ENCODE measurements around the gene GJB2. TPM values are rescaled to one million over a fixed set of nuclear protein-coding genes. Genes with fewer than 3 reads are reported as not detected.
A peak's percentile ranks its signal among the peaks of the same experiment; 100 is the strongest.

GJB2 gene
- total and polyA plus RNA-seq, 10 of the 15 experiments (the other 5 are each of a cell fraction or from before 2014, with no cell fraction given), result 0.07 to 0.59 (median 0.31) TPM; not detected in 1

DNA sequence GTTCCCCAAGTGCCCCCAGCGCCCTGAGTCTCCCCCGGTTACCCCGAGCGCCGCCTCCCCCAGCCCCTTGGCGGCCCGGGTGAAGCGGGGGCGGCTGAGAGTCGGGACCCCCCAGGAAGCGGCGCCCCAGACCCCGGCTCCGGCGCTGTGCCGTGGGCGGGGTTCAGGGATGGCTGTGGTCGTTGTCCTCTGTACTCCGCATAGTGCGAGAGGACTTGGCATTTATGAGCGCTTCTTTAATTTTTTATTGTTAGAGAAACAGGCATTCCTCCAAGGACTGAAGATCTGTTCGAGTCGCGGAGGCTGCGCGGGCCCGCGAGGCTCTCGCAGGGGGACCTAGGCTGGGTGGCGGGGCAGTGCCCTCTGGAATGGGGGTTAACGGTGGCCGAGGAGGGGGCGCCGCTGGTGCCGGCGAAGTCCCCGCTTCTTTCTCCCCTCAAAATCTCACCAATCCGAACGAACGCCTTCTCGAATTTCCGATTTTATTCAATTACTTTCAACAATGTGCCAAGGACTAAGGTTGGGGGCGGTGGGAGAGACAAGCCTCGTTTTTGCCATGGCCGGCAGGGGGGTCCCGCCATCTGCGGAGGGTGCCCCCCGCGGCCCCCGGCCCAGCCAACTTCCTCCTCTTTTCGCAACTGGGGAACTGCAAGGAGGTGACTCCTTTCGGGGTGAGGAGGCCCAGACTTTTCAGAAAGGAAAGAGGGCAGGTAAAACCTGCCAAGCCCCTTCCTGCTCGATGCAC, 596 bp upstream of the GJB2 start:
- Histone ChIP-seq H3K27ac (ENCODE audit: control insufficient read depth, insufficient read depth) (no peak overlapping the region), H3K9ac (ENCODE audit: control insufficient read depth, insufficient read depth, low read length) (peak overlapping the region; percentile 14), H3K79me2 (ENCODE audit: control insufficient read depth, insufficient read depth, low read length) (no peaks in the 10 kb centered on the region), H3K9me3 (replicated peaks; ENCODE audit: control insufficient read depth, insufficient read depth, low read length) (no peaks in the 10 kb centered on the region), H4K20me1 (ENCODE audit: control insufficient read depth, insufficient read depth) (no peaks in the 10 kb centered on the region), H3K4me2 (ENCODE audit: control insufficient read depth, insufficient read depth) (peak overlapping the region; percentile 91), H3K36me3 (ENCODE audit: control insufficient read depth in 2 of 2, insufficient read depth in 2 of 2, low read length in 1 of 2) (no peaks in the 10 kb centered on the region), H2AFZ (ENCODE audit: control insufficient read depth, low read depth, low read length) (no peak overlapping the region; the same call in 1 of the 2 replicates), H3K4me1 (ENCODE audit: control insufficient read depth, insufficient read depth, low read length) (peaks cover 12% of the 10 kb centered on the region), H3K4me3 (peak overlapping the region; percentile 70), H3K27me3 (replicated peaks in 1 of 2; ENCODE audit: control insufficient read depth in 2 of 2, insufficient read depth in 2 of 2, low read length in 1 of 2) (peaks cover 7 to 25% of the 10 kb centered on the region in 2 experiments; a peak in 3 of 4 replicates)
- ChIA-PET SMC1A (ENCODE audit: uncharacterized antibody, unreplicated experiment) (no interaction called here), POLR2A (no interaction called here), RAD21 (ENCODE audit: unreplicated experiment) (no interaction called here), CTCF (interaction anchor here (5.0 to 6.6 kb wide), 2 partner anchors 9 to 296 kb away, joined by 67 to 101 read pairs; no protein-coding TSS in a partner anchor)
- BruUV-seq (replicated peaks), result no TSS peak
- intact Hi-C loops (cut with micrococcal nuclease; ENCODE audit: unreplicated experiment), result loop anchor here (5.0 kb wide), 1 partner anchor 219 kb away; no protein-coding TSS in a partner anchor
- in situ Hi-C loops (cut with MboI), result loop anchor here (25.0 kb wide), 1 partner anchor 644 kb away; no protein-coding TSS in a partner anchor
- ATAC-seq (peak; percentile 21), FAIRE-seq (no peak), DNase-seq (ENCODE audit: low read depth, low spot score) (no peak)
- no peak for TF ChIP-seq SPI1 (IDR thresholded peaks at IDR 0.05; ENCODE audit: borderline replicate concordance, insufficient read depth, low read depth, low read length)
- no peak for TF ChIP-seq TCF3 (IDR thresholded peaks at IDR 0.05; ENCODE audit: borderline replicate concordance, insufficient read depth, low read depth, low read length)
- no peak for TF ChIP-seq RCOR1 (conservative IDR thresholded peaks at IDR 0.05; ENCODE audit: low read depth, low read length)
- TF ChIP-seq, protein P1, sequence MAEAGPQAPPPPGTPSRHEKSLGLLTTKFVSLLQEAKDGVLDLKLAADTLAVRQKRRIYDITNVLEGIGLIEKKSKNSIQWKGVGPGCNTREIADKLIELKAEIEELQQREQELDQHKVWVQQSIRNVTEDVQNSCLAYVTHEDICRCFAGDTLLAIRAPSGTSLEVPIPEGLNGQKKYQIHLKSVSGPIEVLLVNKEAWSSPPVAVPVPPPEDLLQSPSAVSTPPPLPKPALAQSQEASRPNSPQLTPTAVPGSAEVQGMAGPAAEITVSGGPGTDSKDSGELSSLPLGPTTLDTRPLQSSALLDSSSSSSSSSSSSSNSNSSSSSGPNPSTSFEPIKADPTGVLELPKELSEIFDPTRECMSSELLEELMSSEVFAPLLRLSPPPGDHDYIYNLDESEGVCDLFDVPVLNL (IDR thresholded peaks at IDR 0.05; ENCODE audit: low read depth, low read length), result no peak
- TF ChIP-seq, protein P2, sequence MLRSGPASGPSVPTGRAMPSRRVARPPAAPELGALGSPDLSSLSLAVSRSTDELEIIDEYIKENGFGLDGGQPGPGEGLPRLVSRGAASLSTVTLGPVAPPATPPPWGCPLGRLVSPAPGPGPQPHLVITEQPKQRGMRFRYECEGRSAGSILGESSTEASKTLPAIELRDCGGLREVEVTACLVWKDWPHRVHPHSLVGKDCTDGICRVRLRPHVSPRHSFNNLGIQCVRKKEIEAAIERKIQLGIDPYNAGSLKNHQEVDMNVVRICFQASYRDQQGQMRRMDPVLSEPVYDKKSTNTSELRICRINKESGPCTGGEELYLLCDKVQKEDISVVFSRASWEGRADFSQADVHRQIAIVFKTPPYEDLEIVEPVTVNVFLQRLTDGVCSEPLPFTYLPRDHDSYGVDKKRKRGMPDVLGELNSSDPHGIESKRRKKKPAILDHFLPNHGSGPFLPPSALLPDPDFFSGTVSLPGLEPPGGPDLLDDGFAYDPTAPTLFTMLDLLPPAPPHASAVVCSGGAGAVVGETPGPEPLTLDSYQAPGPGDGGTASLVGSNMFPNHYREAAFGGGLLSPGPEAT (IDR thresholded peaks at IDR 0.05; ENCODE audit: low read depth), result no peak
- TF ChIP-seq NR2C1 (IDR thresholded peaks at IDR 0.05), result no peak
- TF ChIP-seq SUPT20H (IDR thresholded peaks at IDR 0.05; ENCODE audit: borderline replicate concordance, control insufficient read depth, low read depth, low read length), result no peak
- TF ChIP-seq ZZZ3 (IDR thresholded peaks at IDR 0.05; ENCODE audit: control insufficient read depth, insufficient read length, low read depth), result no peak
- TF ChIP-seq, protein P3, sequence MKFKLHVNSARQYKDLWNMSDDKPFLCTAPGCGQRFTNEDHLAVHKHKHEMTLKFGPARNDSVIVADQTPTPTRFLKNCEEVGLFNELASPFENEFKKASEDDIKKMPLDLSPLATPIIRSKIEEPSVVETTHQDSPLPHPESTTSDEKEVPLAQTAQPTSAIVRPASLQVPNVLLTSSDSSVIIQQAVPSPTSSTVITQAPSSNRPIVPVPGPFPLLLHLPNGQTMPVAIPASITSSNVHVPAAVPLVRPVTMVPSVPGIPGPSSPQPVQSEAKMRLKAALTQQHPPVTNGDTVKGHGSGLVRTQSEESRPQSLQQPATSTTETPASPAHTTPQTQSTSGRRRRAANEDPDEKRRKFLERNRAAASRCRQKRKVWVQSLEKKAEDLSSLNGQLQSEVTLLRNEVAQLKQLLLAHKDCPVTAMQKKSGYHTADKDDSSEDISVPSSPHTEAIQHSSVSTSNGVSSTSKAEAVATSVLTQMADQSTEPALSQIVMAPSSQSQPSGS (IDR thresholded peaks at IDR 0.05; ENCODE audit: low read length), result no peak
- no peak for TF ChIP-seq JUND (IDR thresholded peaks at IDR 0.05; ENCODE audit: low read depth, low read length)
- TF ChIP-seq NR2C2 (IDR thresholded peaks at IDR 0.05; ENCODE audit: borderline replicate concordance, control insufficient read depth, insufficient read length, low read depth), result no peak
- WGBS (ENCODE audit: insufficient coverage, insufficient replicate concordance, low lambda C conversion rate, missing lambda C conversion rate), result 5% methylated on average over 36 of the region's 53 CpGs

Measured in GM12878 (cell line).